ENCODE measurements around the gene KCTD1.

Gene KCTD1

GRCh38 chr18:26442126-26442525, 106.2 kb downstream of the KCTD1 start:
- H3K9me3 ChIP-seq (ENCODE audit: insufficient read depth, low read depth, low read length), result no peaks in the 10 kb centered on the region
- no peak overlapping the region for H2BK12ac ChIP-seq (ENCODE audit: low read length)
- no peaks in the 10 kb centered on the region for H3K27me3 ChIP-seq (ENCODE audit: insufficient read depth, low read length)
- no peaks in the 10 kb centered on the region for H3K36me3 ChIP-seq (ENCODE audit: control insufficient read depth in 1 of 2, insufficient read depth in 2 of 2, low read length in 2 of 2)
- no peak overlapping the region for H3K14ac ChIP-seq (ENCODE audit: low read length)
- no peak overlapping the region for H3K18ac ChIP-seq (ENCODE audit: low read length)
- H2AK5ac ChIP-seq (ENCODE audit: low read length), result no peak overlapping the region
- no peak overlapping the region for H2BK5ac ChIP-seq (ENCODE audit: low read depth, low read length, poor library complexity)
- no peaks in the 10 kb centered on the region for H3K4me1 ChIP-seq (ENCODE audit: control insufficient read depth in 1 of 2, insufficient read depth in 2 of 2, low read length in 2 of 2)
- no peaks in the 10 kb centered on the region for H3K79me1 ChIP-seq (ENCODE audit: low read length)
- H3K4ac ChIP-seq (ENCODE audit: low read depth, low read length), result no peak overlapping the region
- H4K91ac ChIP-seq (ENCODE audit: low read depth, low read length), result no peak overlapping the region
- no peak overlapping the region for H3K4me2 ChIP-seq (ENCODE audit: low read length)
- no peak overlapping the region for H3K27ac ChIP-seq (ENCODE audit: low read depth, low read length)
- H3K4me3 ChIP-seq (ENCODE audit: low read depth, low read length), result no peak overlapping the region
- no peak overlapping the region for H2BK120ac ChIP-seq (ENCODE audit: insufficient read depth, low read length, poor library complexity)
- H2AFZ ChIP-seq (ENCODE audit: insufficient read depth, low read length, poor library complexity), result no peak overlapping the region
- no peak overlapping the region for H4K8ac ChIP-seq (ENCODE audit: low read depth, low read length)
- H4K12ac ChIP-seq (ENCODE audit: low read depth, low read length), result no peak overlapping the region
- H3K9ac ChIP-seq (ENCODE audit: low read length), result no peak overlapping the region
- WGBS (ENCODE audit: extremely low coverage, insufficient coverage, insufficient read length), result no CpG with 5 or more reads among the region's 3 CpGs
- no peaks in the 10 kb centered on the region for H3K79me2 ChIP-seq (ENCODE audit: control insufficient read depth, insufficient read depth, low read length, poor library complexity)
- no peak overlapping the region for H3K23ac ChIP-seq (ENCODE audit: low read length)
- DNase-seq, result no peak

- Histone ChIP-seq H3K4me1 (ENCODE audit: control insufficient read depth in 1 of 2, insufficient read depth in 2 of 2, low read length in 2 of 2) (peaks cover 8 to 11% of the 10 kb centered on the region in 2 experiments), H3K9me3 (ENCODE audit: insufficient read depth, low read depth, low read length) (no peaks in the 10 kb centered on the region), H2BK5ac (ENCODE audit: low read depth, low read length, poor library complexity) (no peak overlapping the region), H2AFZ (ENCODE audit: insufficient read depth, low read length, poor library complexity) (no peak overlapping the region), H3K4me2 (ENCODE audit: low read length) (no peak overlapping the region), H2AK5ac (ENCODE audit: low read length) (no peak overlapping the region), H3K36me3 (ENCODE audit: control insufficient read depth in 1 of 2, insufficient read depth in 2 of 2, low read length in 2 of 2) (no peaks in the 10 kb centered on the region), H3K27ac (ENCODE audit: low read depth, low read length) (no peak overlapping the region), H4K91ac (ENCODE audit: low read depth, low read length) (no peak overlapping the region), H3K27me3 (ENCODE audit: insufficient read depth, low read length) (no peaks in the 10 kb centered on the region), H3K14ac (ENCODE audit: low read length) (no peak overlapping the region), H2BK12ac (ENCODE audit: low read length) (no peak overlapping the region), H3K9ac (ENCODE audit: low read length) (no peak overlapping the region), H3K4ac (ENCODE audit: low read depth, low read length) (no peak overlapping the region), H2BK120ac (ENCODE audit: insufficient read depth, low read length, poor library complexity) (no peak overlapping the region), H4K8ac (ENCODE audit: low read depth, low read length) (no peak overlapping the region), H3K79me2 (ENCODE audit: control insufficient read depth, insufficient read depth, low read length, poor library complexity) (no peaks in the 10 kb centered on the region), H4K12ac (ENCODE audit: low read depth, low read length) (no peak overlapping the region), H3K4me3 (ENCODE audit: low read depth, low read length) (no peak overlapping the region), H3K18ac (ENCODE audit: low read length) (no peak overlapping the region), H3K79me1 (ENCODE audit: low read length) (no peaks in the 10 kb centered on the region), H3K23ac (ENCODE audit: low read length) (no peak overlapping the region)
- no CpG with 5 or more reads among the region's 8 CpGs for WGBS (ENCODE audit: extremely low coverage, insufficient coverage, insufficient read length)
- no peak for DNase-seq
These were observed 107.7 kb downstream of the KCTD1 start for GRCh38 chr18:26440644-26441043.

- no peak for DNase-seq
- H3K27me3 ChIP-seq (ENCODE audit: insufficient read depth, low read length), result no peaks in the 10 kb centered on the region
- no peak overlapping the region for H3K14ac ChIP-seq (ENCODE audit: low read length)
- no peaks in the 10 kb centered on the region for H3K36me3 ChIP-seq (ENCODE audit: control insufficient read depth in 1 of 2, insufficient read depth in 2 of 2, low read length in 2 of 2)
- no CpG with 5 or more reads among the region's 4 CpGs for WGBS (ENCODE audit: extremely low coverage, insufficient coverage, insufficient read length)
- H3K23ac ChIP-seq (ENCODE audit: low read length), result no peak overlapping the region
- no peak overlapping the region for H4K8ac ChIP-seq (ENCODE audit: low read depth, low read length)
- no peak overlapping the region for H2BK120ac ChIP-seq (ENCODE audit: insufficient read depth, low read length, poor library complexity)
- H3K4me1 ChIP-seq (ENCODE audit: control insufficient read depth in 1 of 2, insufficient read depth in 2 of 2, low read length in 2 of 2), result peaks cover 8 to 12% of the 10 kb centered on the region in 2 experiments
- no peaks in the 10 kb centered on the region for H3K79me1 ChIP-seq (ENCODE audit: low read length)
- no peak overlapping the region for H2BK5ac ChIP-seq (ENCODE audit: low read depth, low read length, poor library complexity)
- no peak overlapping the region for H2AK5ac ChIP-seq (ENCODE audit: low read length)
- no peak overlapping the region for H4K12ac ChIP-seq (ENCODE audit: low read depth, low read length)
- H3K4me3 ChIP-seq (ENCODE audit: low read depth, low read length), result no peak overlapping the region
- H3K9ac ChIP-seq (ENCODE audit: low read length), result no peak overlapping the region
- no peak overlapping the region for H3K4ac ChIP-seq (ENCODE audit: low read depth, low read length)
- H3K9me3 ChIP-seq (ENCODE audit: insufficient read depth, low read depth, low read length), result no peaks in the 10 kb centered on the region
- H3K79me2 ChIP-seq (ENCODE audit: control insufficient read depth, insufficient read depth, low read length, poor library complexity), result no peaks in the 10 kb centered on the region
- H3K4me2 ChIP-seq (ENCODE audit: low read length), result no peak overlapping the region
- no peak overlapping the region for H3K18ac ChIP-seq (ENCODE audit: low read length)
- no peak overlapping the region for H2AFZ ChIP-seq (ENCODE audit: insufficient read depth, low read length, poor library complexity)
- H2BK12ac ChIP-seq (ENCODE audit: low read length), result no peak overlapping the region
- no peak overlapping the region for H4K91ac ChIP-seq (ENCODE audit: low read depth, low read length)
- no peak overlapping the region for H3K27ac ChIP-seq (ENCODE audit: low read depth, low read length)
These were observed 108.8 kb downstream of the KCTD1 start for GRCh38 chr18:26439537-26439936.

- H2AFZ ChIP-seq (ENCODE audit: insufficient read depth, low read length, poor library complexity), result no peak overlapping the region
These were observed 109.4 kb downstream of the KCTD1 start for GRCh38 chr18:26438980-26439379.

More at GRCh38 chr18:26438980-26439379, 109.4 kb downstream of the KCTD1 start:
- no peaks in the 10 kb centered on the region for H3K36me3 ChIP-seq (ENCODE audit: control insufficient read depth in 1 of 2, insufficient read depth in 2 of 2, low read length in 2 of 2)
- H3K9me3 ChIP-seq (ENCODE audit: insufficient read depth, low read depth, low read length), result no peaks in the 10 kb centered on the region
- H3K79me1 ChIP-seq (ENCODE audit: low read length), result no peaks in the 10 kb centered on the region
- no peak overlapping the region for H4K91ac ChIP-seq (ENCODE audit: low read depth, low read length)
- no peak overlapping the region for H3K27ac ChIP-seq (ENCODE audit: low read depth, low read length)
- H3K27me3 ChIP-seq (ENCODE audit: insufficient read depth, low read length), result no peaks in the 10 kb centered on the region
- no peak overlapping the region for H2AK5ac ChIP-seq (ENCODE audit: low read length)
- H3K4me1 ChIP-seq (ENCODE audit: control insufficient read depth in 1 of 2, insufficient read depth in 2 of 2, low read length in 2 of 2), result peaks cover 8 to 12% of the 10 kb centered on the region in 2 experiments
- no peak for DNase-seq
- H3K23ac ChIP-seq (ENCODE audit: low read length), result no peak overlapping the region
- H3K18ac ChIP-seq (ENCODE audit: low read length), result no peak overlapping the region
- no peaks in the 10 kb centered on the region for H3K79me2 ChIP-seq (ENCODE audit: control insufficient read depth, insufficient read depth, low read length, poor library complexity)
- no peak overlapping the region for H3K14ac ChIP-seq (ENCODE audit: low read length)
- H4K8ac ChIP-seq (ENCODE audit: low read depth, low read length), result no peak overlapping the region
- H2BK120ac ChIP-seq (ENCODE audit: insufficient read depth, low read length, poor library complexity), result no peak overlapping the region
- H3K4me3 ChIP-seq (ENCODE audit: low read depth, low read length), result no peak overlapping the region
- no peak overlapping the region for H2BK5ac ChIP-seq (ENCODE audit: low read depth, low read length, poor library complexity)
- no peak overlapping the region for H2BK12ac ChIP-seq (ENCODE audit: low read length)
- WGBS (ENCODE audit: extremely low coverage, insufficient coverage, insufficient read length), result no CpG with 5 or more reads among the region's 5 CpGs
- H3K4me2 ChIP-seq (ENCODE audit: low read length), result no peak overlapping the region
- H4K12ac ChIP-seq (ENCODE audit: low read depth, low read length), result no peak overlapping the region
- no peak overlapping the region for H3K9ac ChIP-seq (ENCODE audit: low read length)
- H3K4ac ChIP-seq (ENCODE audit: low read depth, low read length), result no peak overlapping the region
